Measurements from ENCODE around the gene FFAR4. TPM values are rescaled to one million over a fixed set of nuclear protein-coding genes. Genes with fewer than 3 reads are reported as not detected.
A peak's percentile ranks its signal among the peaks of the same experiment; 100 is the strongest.

Gene FFAR4
- total and polyA plus RNA-seq, 4 donors, result 0.06 to 4.7 (median 1.4) TPM

DNA sequence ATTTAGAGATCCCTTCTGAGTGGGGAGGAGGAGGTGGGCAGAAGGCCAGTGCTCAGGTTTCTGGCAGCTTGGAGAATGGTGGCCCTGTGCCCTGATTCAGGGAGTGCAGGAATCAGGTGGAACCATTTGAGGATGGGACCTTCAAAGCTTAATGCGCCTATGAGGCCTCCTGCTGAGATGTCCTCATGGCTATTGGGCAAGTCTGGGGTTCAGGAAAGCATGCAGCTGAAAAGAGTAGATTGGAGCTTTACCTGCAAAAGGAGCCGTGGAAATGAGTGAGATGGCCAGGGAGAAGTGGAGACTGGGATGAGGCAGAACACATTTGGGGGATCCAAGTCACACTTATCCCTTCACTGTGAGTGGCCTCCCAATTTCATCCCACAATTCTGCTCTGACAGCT lies 6.1 kb downstream of the FFAR4 start:
- H3K9ac ChIP-seq (ENCODE audit: insufficient read depth in 1 of 2, low read length in 2 of 2), result no peak overlapping the region
- H3K27ac ChIP-seq (ENCODE audit: low read depth in 1 of 2, low read length in 1 of 2), result no peak overlapping the region
- H3K4me3 ChIP-seq, result no peak overlapping the region
- H3K4me1 ChIP-seq (ENCODE audit: control insufficient read depth in 5 of 5, insufficient read depth in 5 of 5, low read length in 5 of 5), result peaks cover 0 to 3% (median 0%) of the 10 kb centered on the region in 5 donors
- TF ChIP-seq, protein P1, sequence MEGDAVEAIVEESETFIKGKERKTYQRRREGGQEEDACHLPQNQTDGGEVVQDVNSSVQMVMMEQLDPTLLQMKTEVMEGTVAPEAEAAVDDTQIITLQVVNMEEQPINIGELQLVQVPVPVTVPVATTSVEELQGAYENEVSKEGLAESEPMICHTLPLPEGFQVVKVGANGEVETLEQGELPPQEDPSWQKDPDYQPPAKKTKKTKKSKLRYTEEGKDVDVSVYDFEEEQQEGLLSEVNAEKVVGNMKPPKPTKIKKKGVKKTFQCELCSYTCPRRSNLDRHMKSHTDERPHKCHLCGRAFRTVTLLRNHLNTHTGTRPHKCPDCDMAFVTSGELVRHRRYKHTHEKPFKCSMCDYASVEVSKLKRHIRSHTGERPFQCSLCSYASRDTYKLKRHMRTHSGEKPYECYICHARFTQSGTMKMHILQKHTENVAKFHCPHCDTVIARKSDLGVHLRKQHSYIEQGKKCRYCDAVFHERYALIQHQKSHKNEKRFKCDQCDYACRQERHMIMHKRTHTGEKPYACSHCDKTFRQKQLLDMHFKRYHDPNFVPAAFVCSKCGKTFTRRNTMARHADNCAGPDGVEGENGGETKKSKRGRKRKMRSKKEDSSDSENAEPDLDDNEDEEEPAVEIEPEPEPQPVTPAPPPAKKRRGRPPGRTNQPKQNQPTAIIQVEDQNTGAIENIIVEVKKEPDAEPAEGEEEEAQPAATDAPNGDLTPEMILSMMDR (IDR thresholded peaks at IDR 0.05; ENCODE audit: control extremely low read depth, extremely low read depth), result no peak
- H3K36me3 ChIP-seq (ENCODE audit: control insufficient read depth in 4 of 4, insufficient read depth in 4 of 4, low read length in 4 of 4), result no peaks in the 10 kb centered on the region
- H3K27me3 ChIP-seq (ENCODE audit: control insufficient read depth in 3 of 3, insufficient read depth in 3 of 3, low read length in 2 of 3), result peaks cover 0 to 41% (median 28%) of the 10 kb centered on the region in 3 donors
- ATAC-seq (ENCODE audit: insufficient read depth, low FRiP score) (no peak), DNase-seq (no peak)
- WGBS, 2 donors, result 55 to 80% methylated on average over 2 of the region's 2 CpGs
- H3K9me3 ChIP-seq (ENCODE audit: control insufficient read depth in 4 of 4, insufficient read depth in 3 of 4, low read length in 3 of 4), result no peaks in the 10 kb centered on the region

DNA sequence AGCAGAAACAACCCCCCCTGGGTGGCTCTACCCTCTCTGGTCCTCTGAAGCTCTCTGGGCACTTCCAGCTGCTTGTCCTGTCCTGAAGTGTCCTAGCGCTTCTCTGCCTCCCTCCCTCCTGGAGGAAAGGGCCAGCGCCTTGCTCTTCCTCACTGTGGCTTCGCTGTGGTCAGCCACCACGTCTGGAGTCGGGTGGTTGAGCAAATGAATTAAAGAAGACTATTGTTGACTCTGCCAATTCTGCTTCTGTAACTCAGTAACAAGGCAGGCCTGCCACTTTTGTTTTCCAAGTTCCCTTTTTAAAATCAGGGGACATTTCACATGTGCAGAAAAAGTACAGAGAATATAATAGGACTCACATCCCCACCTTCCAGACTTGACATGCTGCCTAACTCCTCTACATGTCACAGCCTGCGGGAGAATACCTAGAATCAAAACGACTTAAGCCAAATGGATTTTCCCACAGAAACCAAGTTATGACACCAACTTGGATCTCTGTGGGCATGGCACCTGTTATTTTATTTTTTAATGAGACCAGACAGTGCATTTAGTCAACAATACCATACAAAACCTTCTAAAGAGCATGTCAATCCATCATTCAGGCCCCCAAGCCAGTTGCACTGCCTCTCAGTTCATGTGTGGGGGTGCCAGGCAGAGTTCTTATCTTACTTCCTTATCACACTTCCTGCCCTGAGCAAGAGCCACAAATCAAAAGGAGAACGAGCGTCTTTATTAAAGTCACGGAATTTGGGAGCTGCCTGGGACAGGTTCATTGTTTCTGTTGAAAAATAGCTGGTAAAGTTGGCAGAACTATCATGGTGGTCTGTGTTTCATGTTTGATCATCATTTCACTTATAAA lies 6.8 kb downstream of the FFAR4 start:
- H3K27me3 ChIP-seq (ENCODE audit: control insufficient read depth in 3 of 3, insufficient read depth in 3 of 3, low read length in 2 of 3), result peaks cover 0 to 35% (median 21%) of the 10 kb centered on the region in 3 donors
- DNase-seq (peak in 1 of 3 donors; percentile 29), ATAC-seq (ENCODE audit: insufficient read depth, low FRiP score) (no peak)
- no peaks in the 10 kb centered on the region for H3K36me3 ChIP-seq (ENCODE audit: control insufficient read depth in 4 of 4, insufficient read depth in 4 of 4, low read length in 4 of 4)
- WGBS, 2 donors, result 11 to 25% methylated on average over 10 of the region's 10 CpGs
- TF ChIP-seq, protein P1 (IDR thresholded peaks at IDR 0.05; ENCODE audit: control extremely low read depth, extremely low read depth), result no peak
- H3K27ac ChIP-seq (ENCODE audit: low read depth in 1 of 2, low read length in 1 of 2), result no peak overlapping the region
- H3K4me1 ChIP-seq (ENCODE audit: control insufficient read depth in 5 of 5, insufficient read depth in 5 of 5, low read length in 5 of 5), result peaks cover 0 to 2% (median 0%) of the 10 kb centered on the region in 5 donors
- H3K4me3 ChIP-seq, result no peak overlapping the region
- no peak overlapping the region for H3K9ac ChIP-seq (ENCODE audit: insufficient read depth in 1 of 2, low read length in 2 of 2)
- H3K9me3 ChIP-seq (ENCODE audit: control insufficient read depth in 4 of 4, insufficient read depth in 3 of 4, low read length in 3 of 4), result no peaks in the 10 kb centered on the region

DNA sequence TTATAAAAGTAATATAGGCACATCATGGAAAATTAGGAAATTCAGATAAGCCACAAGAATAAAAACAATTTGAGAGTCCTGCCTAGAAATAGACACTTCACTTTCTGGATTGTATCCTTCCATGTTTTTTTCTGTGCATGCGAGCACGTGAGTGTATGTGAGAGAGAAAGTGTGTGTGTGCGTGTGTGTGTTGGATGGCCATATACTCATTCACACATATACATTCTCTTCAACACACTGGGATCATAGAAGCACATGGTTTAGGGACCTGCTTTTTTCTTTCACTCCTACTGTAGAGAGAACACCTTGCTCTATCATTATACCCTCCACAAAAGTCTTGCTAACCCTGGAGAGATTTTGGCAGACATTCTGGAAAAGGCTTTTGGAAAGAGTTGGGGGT lies 7.5 kb downstream of the FFAR4 start:
- no peak overlapping the region for H3K27ac ChIP-seq (ENCODE audit: low read depth in 1 of 2, low read length in 1 of 2)
- H3K4me1 ChIP-seq (ENCODE audit: control insufficient read depth in 5 of 5, insufficient read depth in 5 of 5, low read length in 5 of 5), result peaks cover 0 to 2% (median 0%) of the 10 kb centered on the region in 5 donors
- peaks cover 0 to 28% (median 14%) of the 10 kb centered on the region in 3 donors for H3K27me3 ChIP-seq (ENCODE audit: control insufficient read depth in 3 of 3, insufficient read depth in 3 of 3, low read length in 2 of 3)
- ATAC-seq (ENCODE audit: insufficient read depth, low FRiP score) (no peak), DNase-seq (peak in 1 of 3 donors; percentile 12)
- no peak overlapping the region for H3K4me3 ChIP-seq
- no peaks in the 10 kb centered on the region for H3K36me3 ChIP-seq (ENCODE audit: control insufficient read depth in 4 of 4, insufficient read depth in 4 of 4, low read length in 4 of 4)
- TF ChIP-seq, protein P1 (IDR thresholded peaks at IDR 0.05; ENCODE audit: control extremely low read depth, extremely low read depth), result no peak
- WGBS, 2 donors, result 47 to 58% methylated on average over 3 of the region's 3 CpGs
- H3K9ac ChIP-seq (ENCODE audit: insufficient read depth in 1 of 2, low read length in 2 of 2), result no peak overlapping the region
- H3K9me3 ChIP-seq (ENCODE audit: control insufficient read depth in 4 of 4, insufficient read depth in 3 of 4, low read length in 3 of 4), result peaks cover 0 to 3% (median 0%) of the 10 kb centered on the region in 4 donors

All from lung (tissue), 12 donors.